ENCODE data around the gene PSENEN.

Gene PSENEN

GRCh38 chr19:35725216-35725861 is 20.1 kb upstream of the PSENEN start:
- Histone ChIP-seq H3K36me3 (ENCODE audit: control insufficient read depth, insufficient read depth, low read length) (peaks cover 71% of the 10 kb centered on the region), H3K4me3 (replicated peaks; ENCODE audit: low read depth, low read length) (no peak overlapping the region), H3K27me3 (replicated peaks; ENCODE audit: control insufficient read depth, insufficient read depth, low read length) (no peaks in the 10 kb centered on the region)
- DNase-seq (ENCODE audit: extremely low read depth, insufficient read length) = no peak
- TF ChIP-seq, protein P1, sequence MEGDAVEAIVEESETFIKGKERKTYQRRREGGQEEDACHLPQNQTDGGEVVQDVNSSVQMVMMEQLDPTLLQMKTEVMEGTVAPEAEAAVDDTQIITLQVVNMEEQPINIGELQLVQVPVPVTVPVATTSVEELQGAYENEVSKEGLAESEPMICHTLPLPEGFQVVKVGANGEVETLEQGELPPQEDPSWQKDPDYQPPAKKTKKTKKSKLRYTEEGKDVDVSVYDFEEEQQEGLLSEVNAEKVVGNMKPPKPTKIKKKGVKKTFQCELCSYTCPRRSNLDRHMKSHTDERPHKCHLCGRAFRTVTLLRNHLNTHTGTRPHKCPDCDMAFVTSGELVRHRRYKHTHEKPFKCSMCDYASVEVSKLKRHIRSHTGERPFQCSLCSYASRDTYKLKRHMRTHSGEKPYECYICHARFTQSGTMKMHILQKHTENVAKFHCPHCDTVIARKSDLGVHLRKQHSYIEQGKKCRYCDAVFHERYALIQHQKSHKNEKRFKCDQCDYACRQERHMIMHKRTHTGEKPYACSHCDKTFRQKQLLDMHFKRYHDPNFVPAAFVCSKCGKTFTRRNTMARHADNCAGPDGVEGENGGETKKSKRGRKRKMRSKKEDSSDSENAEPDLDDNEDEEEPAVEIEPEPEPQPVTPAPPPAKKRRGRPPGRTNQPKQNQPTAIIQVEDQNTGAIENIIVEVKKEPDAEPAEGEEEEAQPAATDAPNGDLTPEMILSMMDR (IDR thresholded peaks at IDR 0.05; ENCODE audit: insufficient read depth, low read length, poor library complexity, severe bottlenecking) = no peak

DNA sequence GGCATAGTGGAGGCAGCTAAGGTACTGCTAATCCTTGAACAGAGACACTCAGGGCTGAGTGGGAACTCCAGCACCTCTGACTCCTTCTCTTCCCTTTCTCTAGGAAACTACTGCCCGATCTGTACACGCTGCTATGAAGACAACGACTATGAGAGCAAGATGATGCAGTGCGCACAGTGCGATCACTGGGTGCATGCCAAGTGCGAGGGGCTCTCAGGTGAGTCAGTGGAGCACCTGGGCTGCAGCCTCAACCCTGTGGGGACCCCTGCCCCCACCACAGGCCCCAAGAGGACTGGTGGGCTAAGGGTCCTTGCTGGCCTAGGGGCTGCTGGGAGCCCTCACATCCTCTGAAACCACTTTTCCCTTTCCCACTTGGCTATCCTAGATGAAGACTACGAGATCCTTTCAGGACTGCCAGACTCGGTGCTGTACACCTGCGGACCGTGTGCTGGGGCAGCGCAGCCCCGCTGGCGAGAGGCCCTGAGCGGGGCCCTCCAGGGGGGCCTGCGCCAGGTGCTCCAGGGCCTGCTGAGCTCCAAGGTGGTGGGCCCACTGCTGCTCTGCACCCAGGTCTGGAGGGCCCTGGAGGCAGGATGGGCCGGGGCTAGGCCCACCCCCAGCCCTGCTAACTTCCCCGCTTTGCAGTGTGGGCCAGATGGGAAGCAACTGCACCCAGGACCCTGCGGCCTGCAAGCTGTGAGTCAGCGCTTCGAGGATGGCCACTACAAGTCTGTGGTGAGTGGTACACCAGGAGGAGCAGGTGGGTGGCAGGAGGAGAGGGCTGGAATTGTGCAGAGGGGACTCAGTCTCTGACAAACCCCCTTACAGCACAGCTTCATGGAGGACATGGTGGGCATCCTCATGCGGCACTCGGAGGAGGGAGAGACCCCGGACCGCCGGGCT is 18.1 kb upstream of the PSENEN start:
- H3K36me3 ChIP-seq (ENCODE audit: control insufficient read depth, insufficient read depth, low read length) = peaks cover 73% of the 10 kb centered on the region
- no peak overlapping the region for H3K4me3 ChIP-seq (replicated peaks; ENCODE audit: low read depth, low read length)
- no peaks in the 10 kb centered on the region for H3K27me3 ChIP-seq (replicated peaks; ENCODE audit: control insufficient read depth, insufficient read depth, low read length)
- TF ChIP-seq, protein P1 (IDR thresholded peaks at IDR 0.05; ENCODE audit: insufficient read depth, low read length, poor library complexity, severe bottlenecking) = no peak
- no peak for DNase-seq (ENCODE audit: extremely low read depth, insufficient read length)

DNA sequence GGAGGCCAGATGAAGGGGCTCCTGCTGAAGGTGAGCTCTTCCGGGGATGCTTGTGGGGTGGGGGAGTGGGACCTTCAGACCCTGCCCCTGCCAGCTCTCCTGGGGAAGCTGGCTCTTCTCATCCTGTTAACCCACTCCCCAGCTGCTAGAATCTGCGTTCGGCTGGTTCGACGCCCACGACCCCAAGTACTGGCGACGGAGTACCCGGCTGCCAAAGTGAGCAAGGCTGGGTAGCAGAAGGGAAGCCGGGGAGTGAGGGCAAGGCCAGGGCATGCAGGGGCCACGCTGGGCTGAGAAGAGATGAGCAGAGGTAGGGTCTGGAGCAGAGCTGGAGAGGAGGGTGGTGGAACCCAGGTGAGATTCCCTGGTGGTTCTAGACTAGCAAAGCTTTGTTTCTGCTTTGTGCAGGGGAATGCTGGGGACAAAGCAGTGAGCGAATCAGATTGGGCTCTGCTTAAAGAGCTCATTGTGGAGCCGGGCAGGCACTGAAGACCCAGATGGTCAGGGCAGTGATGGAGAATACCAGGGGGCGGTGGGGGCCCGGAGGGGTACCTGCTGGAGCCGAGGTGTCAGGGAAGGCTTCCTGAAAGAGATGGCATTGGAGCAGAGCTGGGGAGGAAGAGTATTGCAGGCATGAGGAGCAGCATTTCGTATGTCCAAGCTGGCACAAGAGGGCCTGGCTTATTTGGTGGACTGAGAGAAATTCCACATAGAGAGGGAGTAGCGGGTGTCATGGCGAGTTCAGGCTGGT is 17.3 kb upstream of the PSENEN start:
- H3K27me3 ChIP-seq (replicated peaks; ENCODE audit: control insufficient read depth, insufficient read depth, low read length) = no peaks in the 10 kb centered on the region
- TF ChIP-seq, protein P1 (IDR thresholded peaks at IDR 0.05; ENCODE audit: insufficient read depth, low read length, poor library complexity, severe bottlenecking) = no peak
- H3K36me3 ChIP-seq (ENCODE audit: control insufficient read depth, insufficient read depth, low read length) = peaks cover 69% of the 10 kb centered on the region
- H3K4me3 ChIP-seq (replicated peaks; ENCODE audit: low read depth, low read length) = no peak overlapping the region
- no peak for DNase-seq (ENCODE audit: extremely low read depth, insufficient read length)

DNA sequence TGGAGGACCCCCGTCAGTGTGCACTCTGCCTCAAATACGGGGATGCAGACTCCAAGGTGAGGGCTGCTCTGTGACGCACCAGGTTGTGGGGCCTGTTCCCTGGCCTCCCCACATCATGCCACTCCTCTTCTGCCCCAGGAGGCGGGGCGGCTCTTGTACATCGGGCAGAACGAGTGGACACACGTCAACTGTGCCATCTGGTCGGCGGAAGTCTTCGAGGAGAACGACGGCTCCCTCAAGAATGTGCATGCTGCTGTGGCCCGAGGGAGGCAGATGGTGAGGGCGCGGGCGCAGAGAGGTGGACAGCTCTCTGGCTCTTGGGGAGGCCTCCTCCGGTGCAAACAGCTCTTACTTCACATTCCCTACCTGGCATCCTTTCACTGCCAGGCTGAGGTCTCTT is 16.4 kb upstream of the PSENEN start:
- H3K27me3 ChIP-seq (replicated peaks; ENCODE audit: control insufficient read depth, insufficient read depth, low read length) = no peaks in the 10 kb centered on the region
- H3K36me3 ChIP-seq (ENCODE audit: control insufficient read depth, insufficient read depth, low read length) = peaks cover 72% of the 10 kb centered on the region
- DNase-seq (ENCODE audit: extremely low read depth, insufficient read length) = no peak
- H3K4me3 ChIP-seq (replicated peaks; ENCODE audit: low read depth, low read length) = no peak overlapping the region
- TF ChIP-seq, protein P1 (IDR thresholded peaks at IDR 0.05; ENCODE audit: insufficient read depth, low read length, poor library complexity, severe bottlenecking) = no peak

GRCh38 chr19:35729763-35730162 is 15.7 kb upstream of the PSENEN start:
- no peak for DNase-seq (ENCODE audit: extremely low read depth, insufficient read length)
- Histone ChIP-seq H3K27me3 (replicated peaks; ENCODE audit: control insufficient read depth, insufficient read depth, low read length) (no peaks in the 10 kb centered on the region), H3K4me3 (replicated peaks; ENCODE audit: low read depth, low read length) (no peak overlapping the region), H3K36me3 (ENCODE audit: control insufficient read depth, insufficient read depth, low read length) (peaks cover 73% of the 10 kb centered on the region)
- TF ChIP-seq, protein P1 (IDR thresholded peaks at IDR 0.05; ENCODE audit: insufficient read depth, low read length, poor library complexity, severe bottlenecking) = no peak
